ENCODE data around the gene SMYD3.
"Not testable (repeated sequence)": the region's sequence is repeated elsewhere in the genome, so short reads cannot be mapped to it uniquely, and the experiment has no call there.

The SMYD3 gene

DNA sequence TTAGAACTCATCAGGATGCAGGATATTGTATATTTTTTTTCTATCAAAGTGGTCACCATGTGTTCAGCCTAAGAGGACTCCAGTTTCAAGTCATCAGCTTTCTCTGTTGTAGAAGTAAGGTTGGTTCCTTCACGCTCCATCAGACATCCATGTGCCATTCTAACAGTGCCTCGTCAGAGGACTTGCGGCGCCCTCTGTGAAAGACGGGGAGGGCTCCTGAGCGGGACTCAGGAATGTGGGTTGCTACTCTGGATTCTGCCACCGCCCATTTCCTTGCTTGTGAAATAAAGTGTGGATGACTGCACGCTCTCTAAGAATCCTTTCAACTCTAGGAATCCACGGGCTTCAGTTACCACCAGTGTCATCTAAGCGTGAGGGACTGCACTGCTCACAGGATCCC, 758.8 kb downstream of the SMYD3 start:
- Histone ChIP-seq H3K4me2 (ENCODE audit: low read depth, low read length, poor library complexity, severe bottlenecking) (no peak overlapping the region), H3K9ac (ENCODE audit: low read depth, low read length, poor library complexity, severe bottlenecking) (no peak overlapping the region), H3F3A (ENCODE audit: low read depth) (no peaks in the 10 kb centered on the region), H3K9me2 (replicated peaks; ENCODE audit: low read depth, low read length) (no peaks in the 10 kb centered on the region), H3K4me3 (ENCODE audit: low read length, poor library complexity, severe bottlenecking) (no peak overlapping the region), H3K9me3 (ENCODE audit: insufficient read depth, low read depth, low read length) (no peaks in the 10 kb centered on the region), H3K79me2 (ENCODE audit: insufficient read depth, low read length) (no peaks in the 10 kb centered on the region), H3K36me3 (ENCODE audit: insufficient read depth, low read length) (peaks cover 6% of the 10 kb centered on the region; the same call in 1 of the 2 replicates), H3K27me3 (ENCODE audit: insufficient read depth, low read length, poor library complexity, severe bottlenecking) (no peaks in the 10 kb centered on the region), H3K4me1 (ENCODE audit: insufficient read depth, low read length, poor library complexity, severe bottlenecking) (no peaks in the 10 kb centered on the region), H4K20me1 (ENCODE audit: insufficient read depth, low read length, poor library complexity, severe bottlenecking) (no peaks in the 10 kb centered on the region), H2AFZ (ENCODE audit: low read length) (no peak overlapping the region)
- TF ChIP-seq, protein P1, sequence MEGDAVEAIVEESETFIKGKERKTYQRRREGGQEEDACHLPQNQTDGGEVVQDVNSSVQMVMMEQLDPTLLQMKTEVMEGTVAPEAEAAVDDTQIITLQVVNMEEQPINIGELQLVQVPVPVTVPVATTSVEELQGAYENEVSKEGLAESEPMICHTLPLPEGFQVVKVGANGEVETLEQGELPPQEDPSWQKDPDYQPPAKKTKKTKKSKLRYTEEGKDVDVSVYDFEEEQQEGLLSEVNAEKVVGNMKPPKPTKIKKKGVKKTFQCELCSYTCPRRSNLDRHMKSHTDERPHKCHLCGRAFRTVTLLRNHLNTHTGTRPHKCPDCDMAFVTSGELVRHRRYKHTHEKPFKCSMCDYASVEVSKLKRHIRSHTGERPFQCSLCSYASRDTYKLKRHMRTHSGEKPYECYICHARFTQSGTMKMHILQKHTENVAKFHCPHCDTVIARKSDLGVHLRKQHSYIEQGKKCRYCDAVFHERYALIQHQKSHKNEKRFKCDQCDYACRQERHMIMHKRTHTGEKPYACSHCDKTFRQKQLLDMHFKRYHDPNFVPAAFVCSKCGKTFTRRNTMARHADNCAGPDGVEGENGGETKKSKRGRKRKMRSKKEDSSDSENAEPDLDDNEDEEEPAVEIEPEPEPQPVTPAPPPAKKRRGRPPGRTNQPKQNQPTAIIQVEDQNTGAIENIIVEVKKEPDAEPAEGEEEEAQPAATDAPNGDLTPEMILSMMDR (conservative IDR thresholded peaks at IDR 0.05; ENCODE audit: low read length) = no peak
- TF ChIP-seq EZH2phosphoT487 (IDR thresholded peaks at IDR 0.05; ENCODE audit: borderline replicate concordance) = no peak

DNA sequence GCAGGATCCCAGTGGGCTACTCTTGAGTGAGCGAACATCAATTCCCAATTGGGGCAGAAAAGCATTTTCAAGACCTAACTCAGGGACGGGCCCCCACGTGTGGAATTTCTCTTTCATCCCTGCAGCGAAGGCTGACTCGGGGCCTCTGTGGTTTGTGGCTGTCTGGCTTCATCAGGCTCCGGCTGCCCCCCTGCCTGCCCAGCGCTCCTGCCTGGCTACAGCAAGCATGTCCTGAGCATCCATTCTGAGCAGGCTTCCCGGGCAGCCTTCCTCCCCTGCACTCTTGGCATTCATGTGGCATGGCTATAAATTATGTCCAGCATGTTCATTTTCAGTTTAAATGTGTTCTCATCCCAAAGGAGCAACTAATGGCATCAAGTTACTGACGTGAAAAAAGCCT, 764.2 kb downstream of the SMYD3 start:
- Histone ChIP-seq H3K4me3 (ENCODE audit: low read length, poor library complexity, severe bottlenecking) (no peak overlapping the region), H3K9ac (ENCODE audit: low read depth, low read length, poor library complexity, severe bottlenecking) (no peak overlapping the region), H3F3A (ENCODE audit: low read depth) (no peaks in the 10 kb centered on the region), H3K27me3 (ENCODE audit: insufficient read depth, low read length, poor library complexity, severe bottlenecking) (no peaks in the 10 kb centered on the region), H3K4me2 (ENCODE audit: low read depth, low read length, poor library complexity, severe bottlenecking) (no peak overlapping the region), H3K36me3 (ENCODE audit: insufficient read depth, low read length) (peaks cover 6% of the 10 kb centered on the region; the same call in 1 of the 2 replicates), H3K4me1 (ENCODE audit: insufficient read depth, low read length, poor library complexity, severe bottlenecking) (no peaks in the 10 kb centered on the region), H4K20me1 (ENCODE audit: insufficient read depth, low read length, poor library complexity, severe bottlenecking) (no peaks in the 10 kb centered on the region), H2AFZ (ENCODE audit: low read length) (no peak overlapping the region), H3K9me2 (replicated peaks; ENCODE audit: low read depth, low read length) (no peaks in the 10 kb centered on the region), H3K9me3 (ENCODE audit: insufficient read depth, low read depth, low read length) (no peaks in the 10 kb centered on the region), H3K79me2 (ENCODE audit: insufficient read depth, low read length) (no peaks in the 10 kb centered on the region)
- TF ChIP-seq, protein P1 (conservative IDR thresholded peaks at IDR 0.05; ENCODE audit: low read length) = no peak
- no peak for TF ChIP-seq EZH2phosphoT487 (IDR thresholded peaks at IDR 0.05; ENCODE audit: borderline replicate concordance)

- not testable (repeated sequence) for H3K4me1 ChIP-seq (ENCODE audit: insufficient read depth, low read length, poor library complexity, severe bottlenecking); H3K4me2 ChIP-seq (ENCODE audit: low read depth, low read length, poor library complexity, severe bottlenecking)
Observed at GRCh38 chr1:245740336-245740735, 766.7 kb downstream of the SMYD3 start.

DNA sequence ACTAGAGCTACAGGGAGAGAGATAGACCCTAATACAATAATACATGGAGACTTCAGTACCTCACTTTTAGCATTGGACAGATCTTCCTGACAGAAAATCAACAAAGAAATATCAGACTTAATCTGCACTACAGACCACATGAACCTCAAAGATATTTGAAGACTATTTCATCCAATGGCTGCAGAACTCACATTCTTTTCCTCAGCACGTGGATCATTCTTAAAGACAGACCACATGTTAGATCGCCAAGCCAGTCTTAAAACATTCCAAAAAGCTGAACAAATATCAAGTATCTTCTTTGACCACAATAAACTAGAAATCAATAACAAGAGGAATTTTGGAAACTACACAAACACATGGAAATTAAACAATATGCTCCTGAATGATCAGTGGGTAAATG, 776.3 kb downstream of the SMYD3 start:
- Histone ChIP-seq H3K9me2 (replicated peaks; ENCODE audit: low read depth, low read length) (no peaks in the 10 kb centered on the region), H3K9me3 (ENCODE audit: insufficient read depth, low read depth, low read length) (0 out of 2 replicates have a peak, but pooled peaks cover 4% of the 10 kb centered on the region), H3K9ac (ENCODE audit: low read depth, low read length, poor library complexity, severe bottlenecking) (no peak overlapping the region), H2AFZ (ENCODE audit: low read length) (no peak overlapping the region), H3K4me3 (ENCODE audit: low read length, poor library complexity, severe bottlenecking) (no peak overlapping the region), H3K4me2 (ENCODE audit: low read depth, low read length, poor library complexity, severe bottlenecking) (no peak overlapping the region), H3K36me3 (ENCODE audit: insufficient read depth, low read length) (no peaks in the 10 kb centered on the region), H4K20me1 (ENCODE audit: insufficient read depth, low read length, poor library complexity, severe bottlenecking) (no peaks in the 10 kb centered on the region), H3K4me1 (ENCODE audit: insufficient read depth, low read length, poor library complexity, severe bottlenecking) (no peaks in the 10 kb centered on the region), H3K27me3 (ENCODE audit: insufficient read depth, low read length, poor library complexity, severe bottlenecking) (no peaks in the 10 kb centered on the region), H3K79me2 (ENCODE audit: insufficient read depth, low read length) (no peaks in the 10 kb centered on the region), H3F3A (ENCODE audit: low read depth) (no peaks in the 10 kb centered on the region)
- no peak for TF ChIP-seq EZH2phosphoT487 (IDR thresholded peaks at IDR 0.05; ENCODE audit: borderline replicate concordance)
- TF ChIP-seq, protein P1 (conservative IDR thresholded peaks at IDR 0.05; ENCODE audit: low read length) = no peak

More at GRCh38 chr1:245740336-245740735, 766.7 kb downstream of the SMYD3 start:
- H3F3A ChIP-seq (ENCODE audit: low read depth); H3K4me3 ChIP-seq (ENCODE audit: low read length, poor library complexity, severe bottlenecking); H3K9ac ChIP-seq (ENCODE audit: low read depth, low read length, poor library complexity, severe bottlenecking); H3K9me2 ChIP-seq (replicated peaks; ENCODE audit: low read depth, low read length); H3K36me3 ChIP-seq (ENCODE audit: insufficient read depth, low read length); H4K20me1 ChIP-seq (ENCODE audit: insufficient read depth, low read length, poor library complexity, severe bottlenecking); H2AFZ ChIP-seq (ENCODE audit: low read length); H3K9me3 ChIP-seq (ENCODE audit: insufficient read depth, low read depth, low read length); H3K27me3 ChIP-seq (ENCODE audit: insufficient read depth, low read length, poor library complexity, severe bottlenecking); H3K79me2 ChIP-seq (ENCODE audit: insufficient read depth, low read length): not testable (repeated sequence)

DNA sequence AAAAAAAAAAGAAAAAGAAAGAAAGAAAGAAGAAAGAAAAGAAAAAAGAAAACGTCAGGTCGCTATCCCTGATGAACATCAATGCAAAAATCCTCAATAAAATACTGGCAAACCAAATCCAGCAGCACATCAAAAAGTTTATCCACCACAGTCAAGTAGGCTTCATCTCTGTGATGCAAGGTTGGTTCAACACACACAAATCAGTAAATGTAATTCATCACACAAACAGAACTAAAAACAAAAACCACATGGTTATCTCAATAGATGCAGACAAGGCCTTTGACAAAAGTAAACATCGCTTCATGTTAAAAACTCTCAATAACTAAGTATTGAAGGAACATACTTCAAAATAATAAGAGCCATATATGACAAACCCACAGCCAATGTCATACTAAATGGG, 779.0 kb downstream of the SMYD3 start:
- H4K20me1 ChIP-seq (ENCODE audit: insufficient read depth, low read length, poor library complexity, severe bottlenecking); H3K4me2 ChIP-seq (ENCODE audit: low read depth, low read length, poor library complexity, severe bottlenecking); H3K9ac ChIP-seq (ENCODE audit: low read depth, low read length, poor library complexity, severe bottlenecking); H3K27me3 ChIP-seq (ENCODE audit: insufficient read depth, low read length, poor library complexity, severe bottlenecking); H3K36me3 ChIP-seq (ENCODE audit: insufficient read depth, low read length); H3K4me3 ChIP-seq (ENCODE audit: low read length, poor library complexity, severe bottlenecking); H2AFZ ChIP-seq (ENCODE audit: low read length); H3K79me2 ChIP-seq (ENCODE audit: insufficient read depth, low read length); H3K9me3 ChIP-seq (ENCODE audit: insufficient read depth, low read depth, low read length); H3K9me2 ChIP-seq (replicated peaks; ENCODE audit: low read depth, low read length); H3F3A ChIP-seq (ENCODE audit: low read depth); H3K4me1 ChIP-seq (ENCODE audit: insufficient read depth, low read length, poor library complexity, severe bottlenecking): not testable (repeated sequence)

Data from Loucy (cell line).